T-helper 9 cell (primary cell): ENCODE measurements around the gene SCARB2.

Source experiments
- DNase-seq: peaks from one replicate; pipeline ENCODE4 v3.0.0-alpha.2; 2020

SCARB2 gene

GRCh38 chr4:76224171-76224570 lies 10.5 kb upstream of the SCARB2 start:
- DNase-seq, result no peak

DNA sequence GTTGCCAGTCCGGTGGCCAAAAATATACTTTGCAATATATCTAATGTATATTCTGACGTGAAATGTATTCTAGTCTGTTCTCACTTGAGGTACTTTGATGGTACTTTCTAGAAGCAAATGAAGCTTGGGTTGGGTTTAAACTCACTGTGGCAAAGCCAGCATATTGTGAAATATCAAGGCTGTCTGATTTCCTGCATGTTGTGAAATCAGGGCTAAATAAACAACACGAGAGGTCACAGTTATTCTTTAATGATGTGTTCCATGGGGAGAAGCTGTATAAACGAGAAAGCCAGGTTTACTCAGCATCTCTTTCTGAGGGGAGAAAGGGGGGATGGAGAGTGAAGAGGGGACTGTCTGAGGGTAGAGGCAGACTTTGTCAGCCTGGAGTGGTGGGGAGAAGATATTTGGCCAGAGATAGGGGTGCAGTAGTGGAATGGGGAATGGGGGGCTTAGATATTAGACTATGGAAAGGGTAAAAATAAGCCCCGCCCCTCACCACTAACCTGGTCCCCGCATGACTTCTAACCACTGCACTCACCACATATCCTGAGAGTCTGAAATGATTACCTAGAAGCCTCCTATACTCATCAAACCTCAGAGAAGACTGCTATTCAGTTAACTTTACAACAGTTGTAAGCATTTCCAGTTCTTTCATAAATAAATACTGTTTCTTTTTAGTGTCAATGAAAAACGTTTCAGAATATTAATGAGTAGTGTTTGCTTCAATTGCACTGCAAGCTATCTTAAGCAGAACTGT lies 5.9 kb upstream of the SCARB2 start:
- DNase-seq, result no peak

- DNase-seq, result no peak
Observed at GRCh38 chr4:76216975-76217814, 3.6 kb upstream of the SCARB2 start.

- no peak for DNase-seq
Observed at GRCh38 chr4:76216524-76216923, 2.9 kb upstream of the SCARB2 start.

DNA sequence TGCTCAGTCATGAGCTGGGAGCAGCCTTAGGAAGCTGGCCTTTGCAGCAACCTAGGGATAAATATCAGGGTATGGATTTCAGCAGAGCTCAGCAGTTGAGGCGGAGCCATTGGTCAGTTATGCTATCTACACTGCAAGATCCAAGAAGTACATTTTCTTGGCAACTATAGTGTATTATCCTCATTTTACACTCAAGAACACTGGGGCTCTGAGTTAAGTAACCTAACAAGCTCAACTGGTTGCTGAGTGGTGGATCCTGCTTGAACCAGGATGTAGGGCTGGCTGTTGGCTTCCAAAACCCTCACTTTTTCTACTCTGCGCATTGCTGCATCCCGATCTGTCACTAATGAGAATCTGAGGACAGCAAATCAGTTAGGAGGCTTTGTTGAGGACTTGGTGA lies 1.5 kb upstream of the SCARB2 start:
- DNase-seq, result no peak

DNA sequence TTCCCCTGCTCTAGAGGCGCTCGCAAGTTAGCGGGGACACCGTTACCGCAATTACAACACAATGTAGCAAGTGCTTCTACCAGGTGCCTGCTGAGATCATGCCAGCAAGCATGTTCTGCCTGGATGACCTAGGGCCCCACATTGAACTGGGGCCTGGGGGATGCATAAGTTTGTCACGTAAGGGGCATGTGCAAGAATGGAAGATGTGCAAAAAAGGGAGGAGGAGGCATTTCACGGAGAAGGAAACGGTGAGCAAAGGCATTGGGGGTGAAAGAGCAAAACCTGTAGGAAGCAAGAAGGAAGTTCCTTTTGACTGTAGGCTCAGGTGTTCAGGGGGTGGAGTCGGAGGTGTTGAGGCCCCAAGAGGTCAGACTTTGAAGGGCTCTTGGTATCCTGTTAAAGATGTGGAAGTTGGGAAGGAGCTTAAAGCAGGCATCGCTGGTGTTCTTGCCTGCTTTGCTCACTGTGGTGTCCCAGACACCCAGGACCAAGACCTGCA lies 602 bp upstream of the SCARB2 start:
- DNase-seq, result no peak

GRCh38 chr4:76212851-76213414 lies 691 bp downstream of the SCARB2 start:
- DNase-seq, result peak; percentile 30

GRCh38 chr4:76211769-76212708 lies 1.6 kb downstream of the SCARB2 start:
- no peak for DNase-seq

- no peak for DNase-seq
Observed at GRCh38 chr4:76210452-76210851, 3.2 kb downstream of the SCARB2 start.

GRCh38 chr4:76209881-76210280 lies 3.7 kb downstream of the SCARB2 start:
- no peak for DNase-seq

DNA sequence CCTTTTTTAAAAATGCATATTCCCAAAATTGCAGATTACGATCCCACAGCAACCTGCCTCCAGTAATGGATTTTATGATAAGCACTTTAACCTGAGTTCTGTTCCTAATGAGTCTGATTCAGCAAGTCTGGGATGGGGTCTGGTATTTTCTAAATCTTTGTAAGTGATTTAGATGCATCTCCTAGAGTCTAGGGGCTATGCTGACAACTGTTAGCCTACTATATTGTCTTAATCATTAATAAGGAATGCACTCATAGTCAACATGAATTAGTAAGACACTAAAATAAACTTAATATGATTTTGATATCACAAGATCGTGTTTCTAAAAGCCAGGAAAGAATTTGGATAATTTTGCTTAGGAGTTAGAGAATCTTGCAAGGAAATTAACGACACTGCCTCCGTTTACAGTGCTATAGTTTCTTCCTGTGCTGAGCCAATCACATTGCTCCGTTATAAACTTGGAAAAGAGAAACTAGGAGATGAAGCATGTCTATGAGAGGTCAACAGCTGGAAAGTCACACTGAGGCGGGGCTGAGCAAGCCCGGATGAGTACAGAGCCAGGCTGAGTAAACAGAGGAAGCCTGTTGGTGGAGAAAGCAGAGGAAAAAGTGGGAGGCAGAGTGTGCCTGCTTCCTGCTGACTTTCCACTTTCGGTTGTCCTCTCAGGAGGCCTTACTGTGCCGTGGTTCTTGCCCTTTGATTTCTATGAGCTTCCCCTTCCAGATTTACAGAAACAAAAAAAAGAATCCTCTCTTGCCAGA lies 5.4 kb downstream of the SCARB2 start:
- DNase-seq, result no peak

GRCh38 chr4:76207549-76207948 lies 6.1 kb downstream of the SCARB2 start:
- no peak for DNase-seq

GRCh38 chr4:76206222-76206942 lies 7.2 kb downstream of the SCARB2 start:
- no peak for DNase-seq

GRCh38 chr4:76205476-76205875 lies 8.1 kb downstream of the SCARB2 start:
- DNase-seq, result no peak

GRCh38 chr4:76204936-76205335 lies 8.7 kb downstream of the SCARB2 start:
- DNase-seq, result no peak

DNA sequence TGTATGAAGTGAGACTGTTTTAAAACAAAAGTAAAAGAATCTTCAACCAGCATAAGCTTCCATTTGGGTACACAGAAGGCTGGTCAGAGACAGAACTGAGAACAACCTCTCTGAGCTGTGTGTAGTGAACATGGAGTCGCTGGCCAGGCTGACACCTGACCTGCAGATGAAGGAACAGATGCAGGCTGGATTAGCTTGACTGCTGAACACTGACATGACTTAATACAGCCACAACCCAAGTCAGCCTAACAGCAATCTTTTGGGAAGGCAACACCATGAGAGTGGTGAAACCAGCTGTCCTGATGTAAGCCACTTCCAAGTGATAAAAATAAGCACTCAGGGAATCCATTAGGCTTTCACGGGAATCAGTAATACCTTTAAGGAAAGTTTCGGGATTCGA lies 10.1 kb downstream of the SCARB2 start:
- DNase-seq, result no peak

- no peak for DNase-seq
Observed at GRCh38 chr4:76201276-76201675, 12.3 kb downstream of the SCARB2 start.

GRCh38 chr4:76200771-76201231 lies 12.8 kb downstream of the SCARB2 start:
- no peak for DNase-seq

GRCh38 chr4:76199664-76200211 lies 13.9 kb downstream of the SCARB2 start:
- no peak for DNase-seq

DNA sequence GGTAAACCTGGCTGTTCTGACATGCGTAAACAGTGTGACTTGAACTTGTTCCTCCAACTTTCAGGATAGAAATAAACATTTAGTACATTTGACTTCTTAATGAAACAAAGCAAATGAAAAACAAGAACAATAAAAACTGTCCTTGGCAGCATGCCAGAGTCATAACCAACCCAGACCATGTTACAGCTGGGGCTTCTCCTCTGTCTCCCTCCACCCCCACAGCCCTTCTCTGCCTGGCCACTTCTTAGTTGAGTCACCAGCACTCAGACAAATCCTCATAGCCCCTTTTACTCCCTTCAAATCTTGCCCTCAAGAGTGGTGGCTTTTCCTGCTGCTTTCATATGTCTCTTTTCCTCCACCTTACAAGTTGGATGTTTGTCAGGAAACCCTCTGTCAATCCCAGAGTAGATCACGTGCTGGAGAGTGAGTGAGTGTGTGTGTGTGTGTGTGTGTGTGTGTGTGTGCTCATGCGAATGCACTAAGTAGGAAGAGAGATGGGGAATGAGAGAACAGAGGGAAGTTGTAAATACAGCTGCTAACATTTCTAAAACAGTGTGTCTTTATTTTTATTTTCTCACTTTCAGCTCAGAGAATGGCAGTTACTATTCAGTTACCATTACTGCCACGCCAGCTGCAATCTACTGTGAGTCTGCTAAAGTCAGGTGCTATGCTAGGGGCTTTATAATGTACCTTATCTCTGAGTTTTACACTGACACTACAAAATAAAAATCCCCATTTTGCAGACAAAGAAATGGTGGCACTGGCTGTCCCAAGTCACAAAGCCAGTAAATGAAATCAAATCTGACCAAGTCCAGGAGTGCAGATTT lies 15.0 kb downstream of the SCARB2 start:
- DNase-seq, result no peak
